Motor neuron (in vitro differentiated cells): ENCODE data around the gene LPXN. TPM values are rescaled to one million over a fixed set of nuclear protein-coding genes. Genes with fewer than 3 reads are reported as not detected.
A peak's percentile ranks its signal among the peaks of the same experiment; 100 is the strongest.

Experiments used
- ATAC-seq, 8 experiments: fragments of 200-7000 bp; cut with Tn5 transposase; replicated peaks in 6 of 8; 2 replicates each; pipeline ENCODE4 v1.8.0; 2021; ENCODE audit warnings: mild to moderate bottlenecking in 8 of 8, moderate library complexity in 8 of 8
- H3K27ac ChIP-seq, 2 donors: fragments of 250-450 bp; sonication (Bioruptor Pico); 2 replicates each; pipeline ENCODE4 v1.9.0; 2021; ENCODE audit warnings: antibody characterized with exemption in 2 of 2, mild to moderate bottlenecking in 2 of 2, moderate library complexity in 1 of 2
- H3K4me1 ChIP-seq, 2 donors: fragments of 250-450 bp; sonication (Bioruptor Pico); replicated peaks in 1 of 2; 2 replicates each; pipeline ENCODE4 v1.6.1; 2021; ENCODE audit warnings: antibody characterized with exemption in 2 of 2, mild to moderate bottlenecking in 2 of 2, moderate library complexity in 1 of 2
- H3K4me3 ChIP-seq, 5 donors: fragments of 250-450 bp; sonication (Bioruptor Pico); 2 replicates each; pipeline ENCODE4 v1.9.0; 2021; ENCODE audit warnings: antibody characterized with exemption in 5 of 5, mild to moderate bottlenecking in 5 of 5, moderate library complexity in 4 of 5
- WGBS, 10 experiments: fragments of 450-650 bp; shearing (Covaris generic); methylation state at CpG; one replicate each; pipeline ENCODE4 v1.0.0; 2022; 5-methylcytosine and 5-hydroxymethylcytosine counted together
- in situ Hi-C, 9 experiments: fragments of 400-800 bp; cut with MboI; loops; one replicate each; pipeline ENCODE4 v1.15.0; 2021; ENCODE audit warnings: low sequenced_read_pairs in 9 of 9, low pct_unique_long_range_greater_than_20kb in 2 of 9; ENCODE audit not compliant: unreplicated experiment in 9 of 9
- total RNA-seq, 8 experiments: library from RNA; unstranded; fragments of 300-600 nt; gene quantifications; 2 replicates each; pipeline versions ENCODE4 v1.2.3 to v1.2.4, GENCODE V29; 2022

LPXN gene
- total RNA-seq, 8 experiments from 2014 or later: 2.4 to 10.0 (median 5.9) TPM

GRCh38 chr11:58597486-58598144 lies 22.0 kb upstream of the LPXN start:
- in situ Hi-C loops: no loop called here
- ATAC-seq: no peak
- WGBS, 10 experiments: 67 to 100% (median 92%) methylated on average over 1 to 3 of the region's 3 CpGs; no CpG with 5 or more reads in 1 of the 10 experiments

GRCh38 chr11:58596621-58597020 lies 21.0 kb upstream of the LPXN start:
- no peaks in the 10 kb centered on the region for H3K4me1 ChIP-seq
- H3K4me3 ChIP-seq: no peak overlapping the region
- WGBS, 10 experiments: 49 to 100% (median 93%) methylated on average over 1 to 3 of the region's 3 CpGs; no CpG with 5 or more reads in 1 of the 10 experiments
- no peak overlapping the region for H3K27ac ChIP-seq
- in situ Hi-C loops: no loop called here
- ATAC-seq: no peak

More at GRCh38 chr11:58597486-58598144, 22.0 kb upstream of the LPXN start:
- no peak overlapping the region for H3K27ac ChIP-seq
- H3K4me3 ChIP-seq: no peak overlapping the region
- H3K4me1 ChIP-seq: no peaks in the 10 kb centered on the region

- in situ Hi-C loops: no loop called here
- WGBS, 10 experiments: 73 to 95% (median 93%) methylated on average over 2 to 4 of the region's 4 CpGs; no CpG with 5 or more reads in 1 of the 10 experiments
- ATAC-seq: no peak
- Histone ChIP-seq H3K27ac (no peak overlapping the region), H3K4me1 (no peaks in the 10 kb centered on the region), H3K4me3 (no peak overlapping the region)
Observed at GRCh38 chr11:58594826-58595225, 19.2 kb upstream of the LPXN start.

- ATAC-seq: no peak
- WGBS, 10 experiments: 43 to 100% (median 93%) methylated on average over 1 to 5 of the region's 5 CpGs; no CpG with 5 or more reads in 2 of the 10 experiments
- Histone ChIP-seq H3K4me3 (no peak overlapping the region), H3K4me1 (no peaks in the 10 kb centered on the region), H3K27ac (no peak overlapping the region)
- in situ Hi-C loops: no loop called here
Observed at GRCh38 chr11:58592760-58593472, 17.3 kb upstream of the LPXN start.

- Histone ChIP-seq H3K4me1 (no peaks in the 10 kb centered on the region), H3K4me3 (no peak overlapping the region), H3K27ac (no peak overlapping the region)
- in situ Hi-C loops: no loop called here
- ATAC-seq: no peak
- 100% methylated on average over 1 to 3 of the region's 3 CpGs; no CpG with 5 or more reads in 5 of the 10 experiments for WGBS, 10 experiments
Observed at GRCh38 chr11:58591659-58592058, 16.0 kb upstream of the LPXN start.

- no peak overlapping the region for H3K27ac ChIP-seq
- WGBS, 10 experiments: 90 to 100% (median 100%) methylated on average over 1 to 2 of the region's 2 CpGs
- in situ Hi-C loops: no loop called here
- H3K4me3 ChIP-seq: no peak overlapping the region
- ATAC-seq: no peak
- peaks cover under 1 to 6% of the 10 kb centered on the region in 2 donors for H3K4me1 ChIP-seq
Observed at GRCh38 chr11:58586998-58587397, 11.3 kb upstream of the LPXN start.

- Histone ChIP-seq H3K27ac (no peak overlapping the region), H3K4me3 (no peak overlapping the region), H3K4me1 (peaks cover 8 to 13% of the 10 kb centered on the region in 2 donors)
- ATAC-seq: no peak
- in situ Hi-C loops: no loop called here
- WGBS, 10 experiments: 56 to 100% (median 92%) methylated on average over 1 of the region's 1 CpG; no CpG with 5 or more reads in 2 of the 10 experiments
Observed at GRCh38 chr11:58582437-58582836, 6.8 kb upstream of the LPXN start.

GRCh38 chr11:58580311-58580710 lies 4.7 kb upstream of the LPXN start:
- in situ Hi-C loops: no loop called here
- 0 to 40% (median 6%) methylated on average over 1 to 2 of the region's 2 CpGs for WGBS, 10 experiments
- ATAC-seq: no peak
- H3K27ac ChIP-seq: peak overlapping the region; percentile 97 to 98
- peaks cover 14 to 25% of the 10 kb centered on the region in 2 donors for H3K4me1 ChIP-seq
- peak overlapping the region; percentile 92 to 98 (median 94) for H3K4me3 ChIP-seq

GRCh38 chr11:58579192-58580129 lies 3.8 kb upstream of the LPXN start:
- ATAC-seq: peak; percentile 33 to 70 (median 65)
- Histone ChIP-seq H3K4me3 (peak overlapping the region; percentile 92 to 98 (median 94)), H3K4me1 (peaks cover 14 to 25% of the 10 kb centered on the region in 2 donors), H3K27ac (peak overlapping the region; percentile 97 to 98)
- in situ Hi-C loops: no loop called here
- 0 to 2% (median 0%) methylated on average over 1 to 25 of the region's 78 CpGs for WGBS, 10 experiments

- Histone ChIP-seq H3K4me1 (peaks cover 14 to 25% of the 10 kb centered on the region in 2 donors), H3K27ac (peak within 1 kb of the TSS; percentile 98 to 100), H3K4me3 (peak within 1 kb of the TSS; percentile 92 to 98 (median 94))
- 0 to 12% (median 0%) methylated on average over 2 to 12 of the region's 51 CpGs; no CpG with 5 or more reads in 6 of the 10 experiments for WGBS, 10 experiments
- in situ Hi-C loops: no loop called here
- peak; percentile 41 to 72 (median 64) for ATAC-seq
Observed at GRCh38 chr11:58578635-58579191, 3.1 kb upstream of the LPXN start, which contains the start of gene ZFP91. Gene ZFP91, plus strand, starts transcription at chr11:58579063. Its CDS starts 219 bp downstream, at chr11:58579282.

GRCh38 chr11:58578136-58578634 lies 2.5 kb upstream of the LPXN start:
- 0 to 5% (median 0%) methylated on average over 2 to 28 of the region's 33 CpGs; no CpG with 5 or more reads in 1 of the 10 experiments for WGBS, 10 experiments
- in situ Hi-C loops: no loop called here
- Histone ChIP-seq H3K4me1 (peaks cover 12 to 25% of the 10 kb centered on the region in 2 donors), H3K4me3 (peak overlapping the region; percentile 92 to 98 (median 94)), H3K27ac (peak overlapping the region; percentile 98 to 100)
- ATAC-seq: peak; percentile 56 to 72 (median 67)

GRCh38 chr11:58577555-58578135 lies 2.0 kb upstream of the LPXN start:
- H3K27ac ChIP-seq: peak overlapping the region; percentile 98 to 100

More at GRCh38 chr11:58577555-58578135, 2.0 kb upstream of the LPXN start:
- ATAC-seq: peak in 5 of 8 experiments; percentile 0 to 56 (median 0)
- in situ Hi-C loops: no loop called here
- 0 to 3% (median 1%) methylated on average over 3 to 18 of the region's 21 CpGs for WGBS, 10 experiments
- peaks cover 10 to 25% of the 10 kb centered on the region in 2 donors for H3K4me1 ChIP-seq
- peak overlapping the region; percentile 92 to 98 (median 94) for H3K4me3 ChIP-seq
